Astrocyte of the hippocampus (primary cell): ENCODE measurements around the gene PCAT7.
"Not testable (repeated sequence)": the region's sequence is repeated elsewhere in the genome, so short reads cannot be mapped to it uniquely, and the experiment has no call there.

ENCODE experiments used
- DNase-seq: peaks from one replicate; pipeline ENCODE4 v3.0.0; 2011; ENCODE audit warnings: low read depth, low spot score

The PCAT7 gene

GRCh38 chr9:94554439-94555331 lies at the start of gene PCAT7:
Gene PCAT7 (plus strand): TSS chr9:94555083.
- peak; percentile 12 for DNase-seq

GRCh38 chr9:94506370-94506769 lies 48.5 kb upstream of the PCAT7 start:
- DNase-seq, result not testable (repeated sequence)

GRCh38 chr9:94507531-94508258 lies 47.2 kb upstream of the PCAT7 start:
- no peak for DNase-seq

GRCh38 chr9:94511134-94511954 lies 43.5 kb upstream of the PCAT7 start:
- no peak for DNase-seq

- no peak for DNase-seq
These were observed 43.0 kb upstream of the PCAT7 start for GRCh38 chr9:94511955-94512265.

GRCh38 chr9:94514722-94515121 lies 40.2 kb upstream of the PCAT7 start:
- DNase-seq, result no peak

GRCh38 chr9:94517254-94517653 lies 37.6 kb upstream of the PCAT7 start:
- no peak for DNase-seq

GRCh38 chr9:94525396-94526035 lies 29.4 kb upstream of the PCAT7 start:
- no peak for DNase-seq

- DNase-seq, result no peak
These were observed 28.6 kb upstream of the PCAT7 start for GRCh38 chr9:94526271-94526670.

- no peak for DNase-seq
These were observed 27.9 kb upstream of the PCAT7 start for GRCh38 chr9:94526951-94527350.

GRCh38 chr9:94528886-94529285 lies 26.0 kb upstream of the PCAT7 start:
- DNase-seq, result no peak

- no peak for DNase-seq
These were observed 21.7 kb upstream of the PCAT7 start for GRCh38 chr9:94533155-94533554.

GRCh38 chr9:94533601-94534000 lies 21.3 kb upstream of the PCAT7 start:
- DNase-seq, result no peak

GRCh38 chr9:94534901-94535300 lies 20.0 kb upstream of the PCAT7 start:
- no peak for DNase-seq

- DNase-seq, result no peak
These were observed 16.0 kb upstream of the PCAT7 start for GRCh38 chr9:94538908-94539307.

- not testable (repeated sequence) for DNase-seq
These were observed 10.5 kb upstream of the PCAT7 start for GRCh38 chr9:94544335-94544734.

- DNase-seq, result no peak
These were observed 8.9 kb upstream of the PCAT7 start for GRCh38 chr9:94545940-94546339.

- no peak for DNase-seq
These were observed 1.6 kb upstream of the PCAT7 start for GRCh38 chr9:94553029-94553938.

GRCh38 chr9:94554078-94554438 lies 825 bp upstream of the PCAT7 start:
- DNase-seq, result no peak

- no peak for DNase-seq
These were observed 2.5 kb downstream of the PCAT7 start for GRCh38 chr9:94557376-94557775.

- no peak for DNase-seq
These were observed 5.4 kb downstream of the PCAT7 start for GRCh38 chr9:94560237-94560636.
